A673 (cell line): ENCODE measurements around the gene DENND5A. TPM values are rescaled to one million over a fixed set of nuclear protein-coding genes. Genes with fewer than 3 reads are reported as not detected.
"Not testable (repeated sequence)": the region's sequence is repeated elsewhere in the genome, so short reads cannot be mapped to it uniquely, and the experiment has no call there.

Experiments
- BruUV-seq: library from RNA; stranded (reverse); fragments of 400-500 nt; replicated peaks from 2 replicates; lab custom pipeline; 2021; lab: Mats Ljungman, UMichigan
- CTCF ChIA-PET: fragments of 300-600 bp; sonication (Branson Sonifier 250); formaldehyde crosslinking; loops from one replicate; lab custom pipeline; 2022; ENCODE audit warnings: antibody characterized with exemption; lab: Charles Lee
- POLR2A ChIA-PET: fragments of 300-600 bp; sonication (Branson Sonifier 250); formaldehyde crosslinking; loops from one replicate; lab custom pipeline; 2022; ENCODE audit warnings: antibody characterized with exemption; ENCODE audit not compliant: low non-redundant PET; lab: Charles Lee
- DNase-seq: peaks from one replicate; pipeline ENCODE4 v3.0.0-alpha.2; 2015; ENCODE audit warnings: low spot score
- H3K27ac ChIP-seq: fragments of 200-600 bp; sonication (generic); 2 replicates; pipeline ENCODE4 v1.5.1; 2016; ENCODE audit warnings: mixed run types, low read depth, mild to moderate bottlenecking, mixed read lengths, antibody characterized with exemption, low read length; ENCODE audit not compliant: poor library complexity, severe bottlenecking
- H3K27me3 ChIP-seq: fragments of 200-600 bp; sonication (generic); replicated peaks from 2 replicates; pipeline ENCODE4 v1.6.1; 2017; ENCODE audit warnings: mixed run types, low read depth, mild to moderate bottlenecking, mixed read lengths, antibody characterized with exemption, low read length; ENCODE audit not compliant: insufficient read depth, poor library complexity
- H3K36me3 ChIP-seq: fragments of 200-600 bp; sonication (generic); 2 replicates; pipeline ENCODE4 v1.6.1; 2016; ENCODE audit warnings: mixed run types, mild to moderate bottlenecking, mixed read lengths, antibody characterized with exemption, low read length; ENCODE audit not compliant: insufficient read depth, poor library complexity, severe bottlenecking
- H3K4me1 ChIP-seq: fragments of 200-600 bp; sonication (generic); 2 replicates; pipeline ENCODE4 v1.6.1; 2017; ENCODE audit warnings: mixed run types, mild to moderate bottlenecking, mixed read lengths, antibody characterized with exemption, low read length; ENCODE audit not compliant: insufficient read depth, poor library complexity, severe bottlenecking
- H3K4me3 ChIP-seq: fragments of 200-600 bp; sonication (generic); 2 replicates; pipeline ENCODE4 v1.5.1; 2016; ENCODE audit warnings: low read depth, mixed run types, mild to moderate bottlenecking, mixed read lengths, low read length; ENCODE audit not compliant: poor library complexity, severe bottlenecking
- H3K9me3 ChIP-seq: fragments of 200-600 bp; sonication (generic); 2 replicates; pipeline ENCODE4 v1.6.1; 2016; ENCODE audit warnings: mixed run types, low read depth, mild to moderate bottlenecking, mixed read lengths, antibody characterized with exemption, low read length; ENCODE audit not compliant: poor library complexity, severe bottlenecking
- EZH2 ChIP-seq: fragments of 200-600 bp; sonication (generic); IDR thresholded peaks from 2 replicates; pipeline ENCODE4 v1.6.1; 2017; ENCODE audit warnings: borderline replicate concordance, low read depth, mild to moderate bottlenecking, mixed read lengths, antibody characterized with exemption, low read length; ENCODE audit not compliant: poor library complexity, severe bottlenecking
- intact Hi-C: fragments of 100-400 bp; cut with micrococcal nuclease; formaldehyde crosslinking; loops from one replicate; pipeline ENCODE4 v1.10.0; 2022; ENCODE audit not compliant: unreplicated experiment
- total RNA-seq: library from RNA; stranded (reverse); gene quantifications from 2 replicates; pipeline ENCODE4 v1.2.3, GENCODE V29; 2021
- TF ChIP-seq, protein P1 (sequence below): fragments of 300-800, 200-600 bp; sonication (generic); conservative IDR thresholded peaks from 2 replicates; pipeline ENCODE4 v1.5.1; 2017; ENCODE audit warnings: low read depth, mild to moderate bottlenecking, antibody characterized with exemption, low read length, moderate library complexity, mixed read lengths

Gene DENND5A
- total RNA-seq, 1 experiment from 2014 or later = 65.4 TPM

- peaks cover under 1% of the 10 kb centered on the region for H3K4me1 ChIP-seq
- H3K27me3 ChIP-seq = no peaks in the 10 kb centered on the region
- no TSS peak for BruUV-seq
- CTCF ChIA-PET = no interaction called here
- no peak overlapping the region for H3K27ac ChIP-seq
- no peak for TF ChIP-seq EZH2
- TF ChIP-seq, protein P1, sequence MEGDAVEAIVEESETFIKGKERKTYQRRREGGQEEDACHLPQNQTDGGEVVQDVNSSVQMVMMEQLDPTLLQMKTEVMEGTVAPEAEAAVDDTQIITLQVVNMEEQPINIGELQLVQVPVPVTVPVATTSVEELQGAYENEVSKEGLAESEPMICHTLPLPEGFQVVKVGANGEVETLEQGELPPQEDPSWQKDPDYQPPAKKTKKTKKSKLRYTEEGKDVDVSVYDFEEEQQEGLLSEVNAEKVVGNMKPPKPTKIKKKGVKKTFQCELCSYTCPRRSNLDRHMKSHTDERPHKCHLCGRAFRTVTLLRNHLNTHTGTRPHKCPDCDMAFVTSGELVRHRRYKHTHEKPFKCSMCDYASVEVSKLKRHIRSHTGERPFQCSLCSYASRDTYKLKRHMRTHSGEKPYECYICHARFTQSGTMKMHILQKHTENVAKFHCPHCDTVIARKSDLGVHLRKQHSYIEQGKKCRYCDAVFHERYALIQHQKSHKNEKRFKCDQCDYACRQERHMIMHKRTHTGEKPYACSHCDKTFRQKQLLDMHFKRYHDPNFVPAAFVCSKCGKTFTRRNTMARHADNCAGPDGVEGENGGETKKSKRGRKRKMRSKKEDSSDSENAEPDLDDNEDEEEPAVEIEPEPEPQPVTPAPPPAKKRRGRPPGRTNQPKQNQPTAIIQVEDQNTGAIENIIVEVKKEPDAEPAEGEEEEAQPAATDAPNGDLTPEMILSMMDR = no peak
- no peak overlapping the region for H3K4me3 ChIP-seq
- intact Hi-C loops = no loop called here
- no peak for DNase-seq
- no peaks in the 10 kb centered on the region for H3K9me3 ChIP-seq
- H3K36me3 ChIP-seq = peaks cover 7% of the 10 kb centered on the region
- POLR2A ChIA-PET = no interaction called here
Observed at GRCh38 chr11:9193316-9193715, 71.8 kb downstream of the DENND5A start.

GRCh38 chr11:9192561-9192960 is 72.6 kb downstream of the DENND5A start:
- ChIA-PET CTCF (no interaction called here), POLR2A (no interaction called here)
- no TSS peak for BruUV-seq
- Histone ChIP-seq H3K36me3 (peaks cover 7% of the 10 kb centered on the region), H3K4me3 (no peak overlapping the region), H3K4me1 (peaks cover 6% of the 10 kb centered on the region), H3K27ac (no peak overlapping the region), H3K9me3 (no peaks in the 10 kb centered on the region), H3K27me3 (no peaks in the 10 kb centered on the region)
- intact Hi-C loops = no loop called here
- DNase-seq = no peak
- TF ChIP-seq, protein P1 = no peak
- TF ChIP-seq EZH2 = no peak

DNA sequence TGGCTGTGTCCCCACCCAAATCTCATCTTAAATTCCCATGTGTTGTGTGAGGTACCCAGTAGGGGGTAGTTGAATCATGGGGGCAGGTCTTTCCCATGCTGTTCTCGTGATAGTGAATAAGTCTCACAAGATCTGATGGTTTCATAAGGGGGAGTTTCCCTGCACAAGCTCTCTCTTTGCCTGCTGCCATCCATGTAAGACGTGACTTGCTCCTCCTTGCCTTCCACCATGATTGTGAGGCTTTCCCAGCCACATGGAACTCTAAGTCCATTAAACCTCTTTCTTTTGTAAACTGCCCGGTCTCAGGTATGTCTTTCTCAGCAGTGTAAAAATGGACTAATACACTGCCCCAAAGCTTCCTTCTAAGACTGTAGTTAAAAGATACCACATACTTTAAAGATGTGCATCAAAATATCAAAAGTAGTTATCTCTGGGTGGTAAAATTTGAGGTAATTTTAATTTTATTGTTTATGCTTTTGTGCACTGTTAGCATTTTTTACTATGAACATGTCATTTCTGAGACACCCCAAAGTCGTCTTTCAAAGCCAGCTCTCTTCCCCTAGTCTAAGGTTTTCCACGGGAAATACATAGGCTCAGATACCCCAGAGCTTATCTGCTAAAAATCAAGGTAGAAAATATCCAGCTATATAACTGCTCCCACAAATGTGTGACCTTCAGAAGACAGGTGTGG is 74.7 kb downstream of the DENND5A start:
- CTCF ChIA-PET, H3K4me1 ChIP-seq, H3K36me3 ChIP-seq, DNase-seq, H3K9me3 ChIP-seq, POLR2A ChIA-PET, H3K27ac ChIP-seq, BruUV-seq, H3K27me3 ChIP-seq, intact Hi-C loops, H3K4me3 ChIP-seq: not testable (repeated sequence)

DNA sequence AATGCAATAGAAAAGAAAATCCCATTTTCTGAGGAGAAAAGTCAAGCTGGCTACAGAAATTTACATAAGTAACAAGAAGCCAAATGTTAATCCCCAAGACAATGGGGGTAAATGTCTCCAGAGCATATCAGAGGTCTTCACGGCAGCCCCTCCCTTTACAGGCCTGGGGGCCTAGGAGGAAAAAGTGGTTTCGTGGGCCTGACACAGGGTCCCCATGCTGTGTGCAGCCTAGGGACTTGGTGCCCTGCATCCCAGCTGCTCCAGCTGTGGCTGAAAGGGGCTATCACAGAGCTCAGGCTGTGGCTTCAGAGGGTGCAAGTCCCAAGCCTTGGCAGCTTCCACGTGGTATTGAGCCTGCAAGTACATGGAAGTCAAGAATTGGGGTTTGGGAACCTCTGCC is 76.3 kb downstream of the DENND5A start:
- H3K27ac ChIP-seq, intact Hi-C loops, BruUV-seq, H3K4me1 ChIP-seq, CTCF ChIA-PET, H3K27me3 ChIP-seq, POLR2A ChIA-PET, H3K9me3 ChIP-seq, H3K4me3 ChIP-seq, DNase-seq, H3K36me3 ChIP-seq: not testable (repeated sequence)
